ENCODE measurements around the gene HPCA. TPM values are rescaled to one million over a fixed set of nuclear protein-coding genes. Genes with fewer than 3 reads are reported as not detected.

The HPCA gene
- total RNA-seq, 3 donors from 2014 or later = not detected

DNA sequence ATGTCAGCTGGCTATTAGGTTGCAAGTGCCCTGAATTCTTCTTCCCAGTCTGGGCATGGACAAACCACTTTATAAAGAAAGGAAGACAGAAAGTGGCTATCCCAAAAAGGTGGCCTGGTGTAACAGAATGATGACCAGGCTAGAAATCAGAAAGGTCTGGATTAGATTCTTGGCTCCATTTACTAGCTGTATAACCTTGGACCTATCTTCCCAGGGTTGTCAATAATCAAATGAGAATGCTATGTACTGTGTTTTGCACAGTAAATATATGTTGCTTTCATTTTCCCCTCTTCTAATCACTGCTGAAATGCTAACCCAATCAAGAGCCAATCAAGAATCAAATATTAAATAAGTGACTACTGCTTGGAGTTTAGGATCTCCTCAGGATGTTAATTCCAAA, 57.9 kb downstream of the HPCA start:
- Mint-ChIP-seq H3K4me1 (ENCODE audit: low read depth) (peaks cover 22% of the 10 kb centered on the region), H3K9me3 (no peaks in the 10 kb centered on the region), H3K4me3 (no peak overlapping the region), H3K27me3 (ENCODE audit: low read depth) (no peaks in the 10 kb centered on the region), H3K36me3 (ENCODE audit: insufficient read depth) (peaks cover 39% of the 10 kb centered on the region)
- DNase-seq (no peak), ATAC-seq (no peak)

Other genes starting within 250 kb of the HPCA start
- 10 to 100 TPM; 54.2 to 66.4 (median 54.6) TPM for gene ZBTB8OS, start 235.9 kb upstream of the HPCA start, total RNA-seq
- 100 to 1,000 TPM; 243 to 248 (median 243) TPM for gene RBBP4, start 235.3 kb upstream of the HPCA start, total RNA-seq
- gene SYNC, start 183.7 kb upstream of the HPCA start, total RNA-seq = not detected
- gene YARS1, start 69.1 kb upstream of the HPCA start, total RNA-seq = 100 to 1,000 TPM; 243 to 304 (median 264) TPM
- 10 to 100 TPM; 14.9 to 19.6 (median 15.8) TPM for gene S100PBP, start 68.8 kb upstream of the HPCA start, total RNA-seq
- not detected for gene FNDC5, start 15.6 kb upstream of the HPCA start, total RNA-seq
- gene TMEM54, start 14.9 kb downstream of the HPCA start, total RNA-seq = under 1 TPM; 0.61 to 0.89 (median 0.87) TPM
- 10 to 100 TPM; 21.4 to 32.9 (median 23.9) TPM for gene RNF19B, start 78.3 kb downstream of the HPCA start, total RNA-seq
- gene AK2, start 150.4 kb downstream of the HPCA start, total RNA-seq = 100 to 1,000 TPM; 320 to 346 (median 334) TPM
- 1 to 10 TPM in 2 of 3 donors, under 1 TPM in 1; 0.30 to 2.2 (median 1.4) TPM for gene AZIN2, start 194.7 kb downstream of the HPCA start, total RNA-seq

Measured in activated T-cell treated with anti-CD3 and anti-CD28 coated beads, Interleukin-2, amount 50 U/mL, for 4 hours (primary cell).